IMR-90 (cell line): ENCODE measurements around the gene KRT16. TPM values are rescaled to one million over a fixed set of nuclear protein-coding genes. Genes with fewer than 3 reads are reported as not detected.
"Not testable (repeated sequence)": the region's sequence is repeated elsewhere in the genome, so short reads cannot be mapped to it uniquely, and the experiment has no call there.

Experiments used
- ATAC-seq: fragments of 200-7000 bp; cut with Tn5 transposase; 2 replicates; pipeline ENCODE4 v1.9.1; 2020; ENCODE audit warnings: low read depth, mild to moderate bottlenecking, moderate library complexity
- BruUV-seq: library from RNA; stranded (reverse); fragments of 400-500 nt; replicated peaks from 2 replicates; lab custom pipeline; 2021; lab: Mats Ljungman, UMichigan
- CTCF ChIA-PET: fragments of 300-600 bp; formaldehyde crosslinking; extraction: SDS; loops from one replicate; lab custom pipeline; 2021; ENCODE audit warnings: antibody characterized with exemption; lab: Yijun Ruan, JAX
- POLR2A ChIA-PET: fragments of 300-600 bp; sonication (Branson Sonifier 250); formaldehyde crosslinking; loops from one replicate; lab custom pipeline; 2022; ENCODE audit warnings: antibody characterized with exemption; ENCODE audit not compliant: unreplicated experiment; lab: Charles Lee
- DNase-seq: peaks from one replicate; pipeline ENCODE4 v3.0.0; 2013
- H2AFZ ChIP-seq: replicated peaks from 2 replicates; pipeline ENCODE3; 2013; ENCODE audit warnings: low read length, mild to moderate bottlenecking; ENCODE audit not compliant: poor library complexity
- H2AK5ac ChIP-seq: 2 replicates; pipeline ENCODE4 v1.6.1; 2013; ENCODE audit warnings: low read depth, low read length, inconsistent platforms
- H2AK9ac ChIP-seq: replicated peaks from 2 replicates; pipeline ENCODE3; 2013; ENCODE audit warnings: mild to moderate bottlenecking, low read depth, low read length, moderate library complexity; ENCODE audit not compliant: poor library complexity
- H2BK120ac ChIP-seq: 2 replicates; pipeline ENCODE4 v1.6.1; 2013; ENCODE audit warnings: low read depth, low read length, inconsistent platforms
- H2BK15ac ChIP-seq: 3 replicates; pipeline ENCODE4 v1.6.1; 2013; ENCODE audit warnings: low read depth, low read length, inconsistent platforms
- H2BK20ac ChIP-seq: 2 replicates; pipeline ENCODE4 v1.6.1; 2013; ENCODE audit warnings: low read depth, mild to moderate bottlenecking, inconsistent platforms, low read length, moderate library complexity
- H2BK5ac ChIP-seq: 2 replicates; pipeline ENCODE4 v1.6.1; 2013; ENCODE audit warnings: mild to moderate bottlenecking, low read depth, low read length, inconsistent platforms; ENCODE audit not compliant: poor library complexity, severe bottlenecking
- H3K14ac ChIP-seq: replicated peaks from 2 replicates; pipeline ENCODE4 v1.6.1; 2013; ENCODE audit warnings: low read depth, low read length, inconsistent platforms
- H3K18ac ChIP-seq: 2 replicates; pipeline ENCODE4 v1.6.1; 2013; ENCODE audit warnings: low read depth, low read length, control low read depth
- H3K23ac ChIP-seq: 2 replicates; pipeline ENCODE4 v1.6.1; 2013; ENCODE audit warnings: low read depth, low read length, inconsistent platforms
- H3K27ac ChIP-seq: 2 replicates; pipeline ENCODE4 v1.5.1; 2013; ENCODE audit warnings: mild to moderate bottlenecking, control low read depth, low read length; ENCODE audit not compliant: insufficient read depth
- H3K27me3 ChIP-seq: 2 replicates; pipeline ENCODE4 v1.6.1; 2013; ENCODE audit warnings: low read length; ENCODE audit not compliant: control insufficient read depth, insufficient read depth
- H3K36me3 ChIP-seq: 2 replicates; pipeline ENCODE4 v1.6.1; 2013; ENCODE audit warnings: low read length, mixed read lengths; ENCODE audit not compliant: control insufficient read depth, insufficient read depth
- H3K4ac ChIP-seq: 2 replicates; pipeline ENCODE4 v1.6.1; 2013; ENCODE audit warnings: low read depth, low read length, inconsistent platforms
- H3K4me1 ChIP-seq: 2 replicates; pipeline ENCODE4 v1.6.1; 2013; ENCODE audit warnings: low read length, mixed read lengths; ENCODE audit not compliant: control insufficient read depth, insufficient read depth
- H3K4me2 ChIP-seq: 2 replicates; pipeline ENCODE4 v1.6.1; 2013; ENCODE audit warnings: low read depth, mild to moderate bottlenecking, control low read depth, low read length, moderate library complexity
- H3K4me3 ChIP-seq: 2 replicates; pipeline ENCODE4 v1.5.1; 2013; ENCODE audit warnings: low read depth, mild to moderate bottlenecking, control low read depth, low read length, moderate library complexity; ENCODE audit not compliant: insufficient read depth
- H3K56ac ChIP-seq: 2 replicates; pipeline ENCODE4 v1.6.1; 2013; ENCODE audit warnings: low read length, inconsistent platforms; ENCODE audit not compliant: insufficient read depth; ENCODE audit errors: extremely low read depth
- H3K79me1 ChIP-seq, 2 experiments: 2 replicates each; pipeline ENCODE4 v1.6.1; 2013; ENCODE audit warnings: low read length in 2 of 2, inconsistent platforms in 1 of 2, low read depth in 1 of 2
- H3K9ac ChIP-seq: 2 replicates; pipeline ENCODE4 v1.6.1; 2013; ENCODE audit warnings: low read depth, low read length, control low read depth
- H3K9me1 ChIP-seq: 2 replicates; pipeline ENCODE4 v1.6.1; 2013; ENCODE audit warnings: low read length, inconsistent platforms; ENCODE audit not compliant: insufficient read depth
- H3K9me3 ChIP-seq: 2 replicates; pipeline ENCODE4 v1.6.1; 2013; ENCODE audit warnings: low read length; ENCODE audit not compliant: control insufficient read depth, insufficient read depth
- H4K20me1 ChIP-seq: 2 replicates; pipeline ENCODE4 v1.6.1; 2013; ENCODE audit warnings: low read length, inconsistent platforms; ENCODE audit not compliant: insufficient read depth
- H4K5ac ChIP-seq: 2 replicates; pipeline ENCODE4 v1.6.1; 2013; ENCODE audit warnings: mild to moderate bottlenecking, low read depth, low read length, control low read depth
- H4K8ac ChIP-seq, 2 experiments: 2 replicates each; pipeline ENCODE4 v1.6.1; 2013; ENCODE audit warnings: low read depth in 2 of 2, low read length in 2 of 2, control low read depth in 1 of 2, inconsistent platforms in 1 of 2
- H4K91ac ChIP-seq: 2 replicates; pipeline ENCODE4 v1.6.1; 2013; ENCODE audit warnings: low read depth, low read length, inconsistent platforms; ENCODE audit not compliant: insufficient read depth
- CTCF ChIP-seq: conservative IDR thresholded peaks from 2 replicates; pipeline ENCODE4 v1.5.1; 2012; ENCODE audit warnings: mild to moderate bottlenecking, low read depth, low read length, improper control_type of control experiment
- WGBS, 2 experiments: methylation state at CpG; one replicate each; pipeline versions ENCODE4 v1.1.5 to v1.1.7; 2013; ENCODE audit warnings: missing lambda C conversion rate in 2 of 2; ENCODE audit not compliant: insufficient read length in 1 of 2; ENCODE audit errors: extremely low coverage in 2 of 2; 5-methylcytosine and 5-hydroxymethylcytosine counted together
- dilution Hi-C: fragments of 300-500 bp; cut with HindIII; formaldehyde crosslinking; loops from one replicate; pipeline ENCODE4 v1.14.3; 2018; ENCODE audit warnings: low sequenced_read_pairs; ENCODE audit not compliant: unreplicated experiment
- in situ Hi-C: fragments of 300-500 bp; cut with MboI; formaldehyde crosslinking; loops from 3 replicates; pipeline ENCODE4 v1.14.3; 2019; ENCODE audit warnings: low sequenced_read_pairs, inconsistent platforms, mixed read lengths
- intact Hi-C: fragments of 100-400 bp; cut with micrococcal nuclease; formaldehyde crosslinking; loops from 2 replicates; pipeline ENCODE4 v1.10.0; 2022
- polyA plus RNA-seq, 3 experiments: library from polyadenylated mRNA; depleted of rRNA; stranded (reverse); fragments of >200 nt; gene quantifications; 2 replicates each; pipeline ENCODE4 v1.2.3, GENCODE V29; 2012; ENCODE audit warnings: low replicate concordance in 1 of 3
- total RNA-seq: library from RNA; depleted of rRNA; stranded (reverse); fragments of >200 nt; gene quantifications from 2 replicates; pipeline ENCODE4 v1.2.3, GENCODE V29; 2012

The KRT16 gene
- total and polyA plus RNA-seq, 2 of the 4 experiments (the other 2 are of a cell fraction) = not detected

- H3K27me3 ChIP-seq = peaks cover 32% of the 10 kb centered on the region
- H3K4me1 ChIP-seq, H3K9me3 ChIP-seq, H2BK20ac ChIP-seq, H3K9me1 ChIP-seq, H3K36me3 ChIP-seq, intact Hi-C loops, H2BK15ac ChIP-seq, POLR2A ChIA-PET, H2AFZ ChIP-seq, H2AK5ac ChIP-seq, H4K8ac ChIP-seq, H3K79me1 ChIP-seq, H2BK120ac ChIP-seq, H3K56ac ChIP-seq, dilution Hi-C loops, H2BK5ac ChIP-seq, H3K27ac ChIP-seq, H3K23ac ChIP-seq, BruUV-seq, H3K4me3 ChIP-seq, H4K20me1 ChIP-seq, H3K4ac ChIP-seq, H4K91ac ChIP-seq, H4K5ac ChIP-seq, DNase-seq, H3K4me2 ChIP-seq, H2AK9ac ChIP-seq, ATAC-seq, in situ Hi-C loops, H3K14ac ChIP-seq, H3K9ac ChIP-seq, H3K18ac ChIP-seq: not testable (repeated sequence)
- TF ChIP-seq CTCF = 0 out of 2 replicates have a peak, but pooled peaks have one; percentile 20
- WGBS, 2 experiments = no CpG with 5 or more reads among the region's 10 CpGs
- CTCF ChIA-PET = interaction anchor here (0.7 kb wide), 1 partner anchor 57 kb away, joined by 3 read pairs; no protein-coding TSS in a partner anchor
Measured at GRCh38 chr17:41610061-41610517, 2.5 kb downstream of the KRT16 start.

- H2BK20ac ChIP-seq, in situ Hi-C loops, H3K4me1 ChIP-seq, H3K4me3 ChIP-seq, H2BK5ac ChIP-seq, DNase-seq, CTCF ChIA-PET, H3K36me3 ChIP-seq, H3K4me2 ChIP-seq, H3K56ac ChIP-seq, H3K23ac ChIP-seq, H4K5ac ChIP-seq, H3K79me1 ChIP-seq, H2AK9ac ChIP-seq, H3K27ac ChIP-seq, BruUV-seq, H3K4ac ChIP-seq, POLR2A ChIA-PET, H4K20me1 ChIP-seq, H3K14ac ChIP-seq, H3K9me1 ChIP-seq, H2BK120ac ChIP-seq, intact Hi-C loops, H4K91ac ChIP-seq, H4K8ac ChIP-seq, H2BK15ac ChIP-seq, dilution Hi-C loops, H2AFZ ChIP-seq, H3K9ac ChIP-seq, ATAC-seq, H2AK5ac ChIP-seq, H3K9me3 ChIP-seq, H3K18ac ChIP-seq: not testable (repeated sequence)
- WGBS, 2 experiments = no CpG with 5 or more reads among the region's 4 CpGs
- peaks cover 35% of the 10 kb centered on the region for H3K27me3 ChIP-seq
Measured at GRCh38 chr17:41606930-41607329, 5.6 kb downstream of the KRT16 start.
